H7 (cell line): ENCODE results near the gene PSTPIP2. TPM values are rescaled to one million over a fixed set of nuclear protein-coding genes. Genes with fewer than 3 reads are reported as not detected.

Experiments
- DNase-seq: peaks from one replicate; pipeline ENCODE4 v3.0.0; 2012
- H3K27me3 ChIP-seq: 2 replicates; pipeline ENCODE4 v1.6.0; 2011; ENCODE audit warnings: mild to moderate bottlenecking, low read length; ENCODE audit not compliant: control insufficient read depth, insufficient read depth
- H3K36me3 ChIP-seq: replicated peaks from 2 replicates; pipeline ENCODE4 v1.5.1; 2011; ENCODE audit warnings: low read length; ENCODE audit not compliant: control insufficient read depth, insufficient read depth
- H3K4me3 ChIP-seq: 2 replicates; pipeline ENCODE4 v1.5.1; 2011; ENCODE audit warnings: low read depth, mild to moderate bottlenecking, control low read depth, low read length, moderate library complexity; ENCODE audit not compliant: insufficient read depth
- total RNA-seq: library from RNA; depleted of rRNA; stranded (reverse); fragments of >200 nt; shearing (Covaris generic); gene quantifications from 2 replicates; pipeline ENCODE4 v1.2.3, GENCODE V29; 2014

The PSTPIP2 gene
- total RNA-seq, 1 experiment from 2014 or later = 0.42 TPM

DNA sequence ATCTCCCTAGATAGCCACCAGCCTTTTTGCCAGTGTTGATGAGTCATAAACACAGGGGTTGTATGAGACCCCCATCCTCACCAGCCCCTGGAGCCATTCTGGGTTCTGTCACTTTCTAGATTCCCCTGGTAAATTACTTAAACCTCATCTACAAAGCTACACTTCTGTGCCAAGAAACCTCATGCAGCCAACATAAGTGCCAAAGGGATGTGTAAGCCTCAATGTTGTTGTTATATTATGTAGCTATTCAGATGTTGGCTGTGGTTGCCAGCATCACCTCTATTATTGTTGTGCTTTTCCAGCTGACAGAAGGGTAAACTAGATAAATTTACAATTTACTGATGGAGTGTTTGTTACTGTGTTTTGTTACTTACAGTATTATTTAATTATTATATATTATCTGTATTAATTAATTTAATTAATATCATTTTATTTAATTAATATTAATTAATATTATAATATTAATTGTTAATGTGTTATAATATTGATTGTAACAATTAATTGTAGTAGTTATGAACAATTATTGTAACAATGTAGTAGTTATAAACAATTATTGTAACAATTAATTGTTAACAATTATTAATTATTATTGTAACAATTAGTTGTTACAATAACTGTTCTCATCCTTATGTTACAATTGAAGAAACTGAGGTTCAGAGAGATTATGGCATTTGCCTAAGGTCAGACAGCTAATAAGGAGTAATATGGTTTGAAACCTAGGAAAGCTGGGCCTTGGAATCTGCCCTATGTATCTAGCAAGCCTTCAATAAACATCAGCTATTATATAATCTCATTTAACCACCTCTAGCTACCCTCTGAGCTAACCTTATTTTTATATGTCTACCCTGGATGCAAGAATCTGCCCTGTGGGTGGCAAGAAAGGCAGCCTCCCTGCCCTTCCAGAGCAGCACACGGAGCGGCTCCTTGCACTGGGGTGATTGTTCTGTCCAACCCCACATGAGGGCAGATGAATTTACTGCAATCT lies 36.1 kb downstream of the PSTPIP2 start:
- H3K4me3 ChIP-seq = no peak overlapping the region
- DNase-seq = no peak
- H3K36me3 ChIP-seq = no peaks in the 10 kb centered on the region
- no peaks in the 10 kb centered on the region; the same call in 1 of the 2 replicates for H3K27me3 ChIP-seq

DNA sequence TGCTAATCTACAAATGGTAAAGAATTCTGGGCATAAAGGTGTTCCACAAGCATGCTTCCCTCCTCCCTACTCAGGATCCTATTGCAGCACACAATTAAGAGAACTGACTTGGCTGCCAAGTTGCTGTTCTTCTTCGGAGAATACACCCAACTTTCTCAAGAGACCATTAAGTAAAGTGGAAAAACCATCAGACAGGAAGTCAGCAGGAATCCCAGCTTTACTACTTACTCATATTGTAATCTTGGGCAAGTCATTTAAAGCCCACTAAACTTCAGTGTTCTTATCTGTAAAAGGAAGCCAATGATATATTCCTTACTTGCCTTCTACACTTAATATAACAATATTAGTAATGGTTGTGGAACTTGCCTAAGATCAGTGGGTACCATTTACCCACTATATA lies 37.8 kb downstream of the PSTPIP2 start:
- H3K4me3 ChIP-seq = no peak overlapping the region
- no peaks in the 10 kb centered on the region for H3K36me3 ChIP-seq
- peaks cover 5% of the 10 kb centered on the region for H3K27me3 ChIP-seq
- DNase-seq = no peak

DNA sequence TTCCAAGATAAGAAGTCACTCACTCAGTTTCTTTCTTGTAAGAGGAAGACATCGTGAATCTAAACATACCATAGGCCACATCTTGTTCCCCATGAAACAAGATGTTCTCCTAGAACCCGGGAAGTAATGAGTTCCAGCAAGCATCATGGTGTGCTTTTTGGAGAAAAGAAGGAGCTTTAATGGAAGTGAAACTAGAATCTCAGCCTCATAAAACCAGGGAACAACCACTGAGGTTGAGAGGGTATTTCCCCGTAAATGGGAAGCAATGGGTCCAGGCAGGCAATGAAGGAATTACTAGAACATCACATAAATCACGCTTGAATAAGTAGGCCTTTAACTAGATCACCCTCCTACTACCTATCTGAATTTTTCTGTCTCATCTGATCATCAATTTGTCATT lies 40.3 kb downstream of the PSTPIP2 start:
- Histone ChIP-seq H3K36me3 (no peaks in the 10 kb centered on the region), H3K27me3 (peaks cover 17% of the 10 kb centered on the region), H3K4me3 (no peak overlapping the region)
- DNase-seq = no peak

DNA sequence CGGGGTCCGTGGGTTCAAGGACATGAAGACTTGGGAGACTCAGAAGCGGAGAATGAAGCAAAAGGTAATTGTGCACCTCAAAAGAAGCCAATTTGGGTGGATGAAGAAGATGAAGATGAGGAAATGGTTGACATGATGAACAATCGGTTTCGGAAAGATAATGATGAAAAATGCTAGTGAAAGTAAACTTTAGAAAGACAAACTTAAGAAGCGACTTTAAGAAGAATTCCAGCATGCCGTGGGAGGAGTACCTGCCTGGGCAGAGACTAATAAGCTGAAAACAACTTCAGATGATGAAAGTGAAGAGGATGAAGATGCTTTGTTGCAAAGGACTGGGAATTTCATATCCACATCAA lies 43.5 kb downstream of the PSTPIP2 start:
- no peak for DNase-seq
- no peaks in the 10 kb centered on the region for H3K36me3 ChIP-seq
- peak overlapping the region; percentile 38 for H3K4me3 ChIP-seq
- H3K27me3 ChIP-seq = peaks cover 17% of the 10 kb centered on the region

DNA sequence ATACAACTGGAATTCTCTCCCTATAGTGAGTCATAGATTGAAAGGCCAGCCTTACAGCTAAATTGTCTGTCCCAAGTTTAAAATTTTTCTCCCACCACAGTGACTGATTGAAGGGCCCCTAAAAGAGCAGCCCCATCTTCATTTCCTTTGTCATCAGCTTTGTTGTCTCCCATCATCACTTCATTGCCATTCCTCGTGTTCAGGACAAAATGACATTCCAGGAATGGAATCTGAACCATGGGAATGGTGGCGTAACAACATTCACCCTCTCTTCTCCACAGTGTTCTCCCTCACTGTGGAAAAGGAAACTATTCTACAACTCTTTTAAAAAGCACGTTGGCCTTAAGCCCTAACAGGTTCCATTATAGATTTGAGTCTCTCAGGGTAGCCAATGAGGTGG lies 52.1 kb downstream of the PSTPIP2 start:
- Histone ChIP-seq H3K36me3 (no peaks in the 10 kb centered on the region), H3K4me3 (no peak overlapping the region), H3K27me3 (no peaks in the 10 kb centered on the region)
- no peak for DNase-seq

DNA sequence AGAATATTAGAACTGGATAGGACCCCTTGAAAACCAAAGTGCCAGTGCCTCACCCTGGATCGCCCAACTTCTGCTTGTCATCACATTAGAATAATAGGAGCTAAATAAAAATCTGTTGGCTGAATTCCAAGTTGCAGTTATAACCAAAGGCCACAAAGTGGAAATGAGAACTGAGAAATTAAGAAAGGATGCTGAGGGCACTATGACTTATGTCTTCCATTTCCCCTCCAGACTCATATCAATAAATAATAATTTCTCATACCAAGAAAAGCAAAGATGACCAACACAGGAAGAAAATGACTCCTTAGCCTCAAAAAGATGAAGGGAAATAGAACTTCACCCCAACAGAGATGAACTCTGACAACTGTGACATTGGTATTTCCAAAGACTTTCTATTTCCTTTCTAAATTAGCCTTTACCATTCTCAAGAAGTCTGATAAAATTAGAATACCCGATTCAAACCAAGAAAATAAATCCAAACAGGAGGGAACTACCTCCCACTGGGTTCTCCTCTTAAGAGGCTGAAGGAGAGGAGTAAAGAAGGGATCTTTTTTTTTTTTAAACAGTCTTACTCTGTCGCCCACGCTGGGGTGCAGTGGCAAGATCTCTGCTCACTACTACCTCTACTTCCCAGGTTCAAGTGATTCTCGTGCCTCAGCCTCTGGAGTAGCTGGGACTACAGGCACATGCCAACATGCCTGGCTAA lies 58.4 kb downstream of the PSTPIP2 start:
- DNase-seq = no peak
- H3K27me3 ChIP-seq = no peaks in the 10 kb centered on the region
- H3K4me3 ChIP-seq = no peak overlapping the region
- no peaks in the 10 kb centered on the region for H3K36me3 ChIP-seq

DNA sequence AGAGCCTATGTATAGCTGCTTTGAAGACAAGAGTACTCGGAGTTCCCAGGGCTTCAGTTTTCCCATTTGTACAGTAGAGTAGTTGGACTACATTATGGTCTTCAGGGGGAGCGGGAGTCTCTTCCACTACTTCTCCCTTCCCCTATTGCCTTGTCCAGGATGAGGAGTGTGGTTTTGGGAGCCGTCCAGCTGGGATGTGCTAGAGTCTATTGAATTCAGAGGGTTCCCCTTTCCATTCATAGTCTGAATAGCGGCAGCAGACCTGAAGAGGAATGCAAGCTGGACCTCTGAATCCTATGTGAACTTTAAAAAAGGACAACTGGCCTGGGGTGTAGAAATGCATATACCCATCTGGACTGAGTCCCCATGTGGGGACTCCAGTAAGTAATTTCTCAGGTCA lies 61.4 kb downstream of the PSTPIP2 start:
- no peak overlapping the region for H3K4me3 ChIP-seq
- H3K36me3 ChIP-seq = no peaks in the 10 kb centered on the region
- DNase-seq = no peak
- no peaks in the 10 kb centered on the region for H3K27me3 ChIP-seq

DNA sequence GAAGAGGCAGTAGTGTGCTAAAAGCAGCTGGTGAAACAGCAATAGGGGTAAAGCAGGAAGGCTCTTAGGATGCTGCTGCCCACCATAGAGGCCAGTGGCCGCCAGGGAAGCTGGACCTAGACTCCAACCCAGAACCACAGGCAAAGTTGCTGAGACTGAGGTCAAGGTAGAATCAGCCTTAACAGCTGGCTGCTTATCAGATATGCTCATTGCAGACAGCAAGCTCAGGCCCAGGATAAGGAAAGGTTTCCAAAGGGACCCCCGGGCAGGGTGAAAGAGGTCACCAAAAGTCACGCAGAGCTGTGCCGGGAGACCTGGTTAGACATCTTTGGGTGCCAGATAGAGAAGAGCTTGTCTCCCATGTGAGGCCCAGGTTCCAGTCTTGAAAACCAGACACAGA lies 62.0 kb downstream of the PSTPIP2 start:
- no peak for DNase-seq
- Histone ChIP-seq H3K4me3 (no peak overlapping the region), H3K36me3 (no peaks in the 10 kb centered on the region), H3K27me3 (no peaks in the 10 kb centered on the region)

DNA sequence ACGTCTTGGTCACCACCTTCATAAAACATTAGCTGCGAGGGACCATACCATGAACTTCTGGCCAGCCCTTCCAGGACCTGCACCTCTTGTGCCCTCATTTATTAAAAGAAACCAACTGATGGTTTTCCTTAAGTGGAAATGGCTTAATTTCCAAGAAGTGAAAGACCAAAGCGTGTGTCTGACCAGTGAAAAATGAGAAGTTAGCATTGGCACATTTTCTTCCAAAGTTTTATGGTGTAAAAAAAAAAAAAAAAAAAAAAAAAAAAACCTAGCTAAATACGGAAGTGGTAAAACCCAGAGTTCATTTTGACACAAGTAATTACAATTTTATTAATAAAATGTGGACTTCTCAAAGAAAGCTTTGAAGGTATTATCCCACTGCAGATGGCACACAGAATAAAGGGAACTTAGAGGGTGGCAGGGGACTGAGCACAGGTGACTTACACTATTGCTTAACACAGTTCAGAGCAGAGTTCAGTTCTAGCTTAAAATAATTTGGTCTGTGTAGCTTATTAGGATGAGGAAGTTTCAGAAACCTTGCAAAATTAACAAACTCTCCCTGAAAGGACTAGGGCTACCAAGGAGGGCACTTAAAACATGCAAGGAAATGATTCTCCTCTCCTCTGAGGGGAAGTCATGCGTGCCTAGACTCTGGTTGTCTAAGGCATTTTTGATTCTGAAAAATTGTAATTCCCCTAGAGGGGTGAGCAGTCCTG lies 62.8 kb downstream of the PSTPIP2 start:
- Histone ChIP-seq H3K27me3 (no peaks in the 10 kb centered on the region), H3K4me3 (no peak overlapping the region), H3K36me3 (no peaks in the 10 kb centered on the region)
- no peak for DNase-seq

DNA sequence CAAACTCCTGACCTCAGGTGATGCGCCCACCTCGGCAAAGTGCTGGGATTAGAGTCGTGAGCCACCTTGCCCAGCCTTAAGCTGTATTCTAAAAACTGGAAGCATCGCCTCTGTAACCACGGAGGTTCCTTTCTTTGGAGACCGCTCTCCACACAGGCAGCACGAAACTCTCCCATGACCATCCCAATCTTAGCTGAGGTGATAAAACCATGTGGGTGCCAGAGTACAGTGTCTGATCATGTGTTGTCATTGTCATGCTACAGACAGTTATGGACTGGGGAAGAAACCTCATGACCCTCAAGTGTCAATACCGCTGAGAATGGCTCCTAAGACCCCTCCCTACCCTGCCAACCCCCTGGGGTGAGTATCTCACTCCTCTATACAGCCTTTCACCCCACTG lies 63.5 kb downstream of the PSTPIP2 start:
- H3K4me3 ChIP-seq = no peak overlapping the region
- no peak for DNase-seq
- no peaks in the 10 kb centered on the region for H3K36me3 ChIP-seq
- no peaks in the 10 kb centered on the region for H3K27me3 ChIP-seq

DNA sequence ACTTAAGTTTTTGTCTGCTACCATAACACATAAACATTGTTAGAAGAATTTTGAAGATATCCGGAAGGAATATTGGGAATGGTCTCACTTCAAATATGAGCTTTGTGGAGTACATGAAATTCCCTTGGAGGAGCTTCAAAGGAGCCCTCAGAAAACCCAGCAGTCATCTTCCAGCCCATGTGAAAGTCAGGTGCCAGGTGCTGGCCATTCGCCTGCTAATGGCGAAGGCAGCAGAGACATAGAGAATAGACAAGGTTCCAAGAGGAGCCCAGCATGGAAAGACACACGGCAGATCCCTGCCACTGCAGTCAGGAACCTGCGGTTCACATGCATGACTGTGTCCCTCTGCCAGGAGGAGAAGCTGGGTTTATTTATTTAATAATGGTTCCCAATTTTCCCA lies 64.9 kb downstream of the PSTPIP2 start:
- no peaks in the 10 kb centered on the region for H3K36me3 ChIP-seq
- H3K27me3 ChIP-seq = no peaks in the 10 kb centered on the region
- no peak for DNase-seq
- no peak overlapping the region for H3K4me3 ChIP-seq

DNA sequence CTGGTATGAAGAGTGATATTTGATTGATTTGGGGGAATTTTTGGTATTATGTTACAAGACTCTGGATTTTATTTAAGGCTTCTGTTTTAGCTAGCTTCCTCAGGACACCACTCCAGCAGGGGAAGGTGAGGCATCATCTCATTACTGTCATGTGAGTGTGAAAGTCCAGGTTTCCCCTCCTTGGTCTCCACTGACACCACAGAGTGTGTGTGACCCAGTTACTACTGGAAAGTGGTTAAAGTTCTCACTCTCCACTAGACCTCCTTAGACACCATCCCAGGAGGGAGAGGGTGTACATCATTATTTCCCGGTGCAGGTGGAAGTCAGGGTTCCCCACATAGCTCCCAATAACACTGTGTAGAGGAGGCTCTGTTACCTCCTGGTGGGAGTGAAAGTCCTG lies 69.1 kb downstream of the PSTPIP2 start:
- Histone ChIP-seq H3K36me3 (no peaks in the 10 kb centered on the region), H3K27me3 (no peaks in the 10 kb centered on the region), H3K4me3 (no peak overlapping the region)
- DNase-seq = no peak

DNA sequence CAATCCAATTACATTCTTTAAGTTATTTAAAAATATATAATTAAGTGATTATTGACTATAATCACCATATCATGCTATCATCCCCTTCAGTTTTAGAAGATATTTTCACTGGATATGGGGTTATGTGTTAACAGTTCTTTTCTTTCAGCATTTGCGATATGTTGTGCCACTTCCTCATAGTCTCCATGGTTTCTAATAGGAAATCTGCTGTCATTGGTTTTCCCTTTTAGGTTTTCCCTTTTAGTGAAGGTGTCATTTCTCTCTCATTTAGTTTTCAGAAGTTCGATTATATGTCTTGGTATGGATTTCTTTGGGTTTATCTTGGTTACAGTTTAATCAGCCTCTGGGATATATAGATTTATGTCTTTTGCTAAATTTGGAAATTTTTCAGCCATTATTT lies 70.2 kb downstream of the PSTPIP2 start:
- Histone ChIP-seq H3K27me3 (no peaks in the 10 kb centered on the region), H3K4me3 (no peak overlapping the region), H3K36me3 (no peaks in the 10 kb centered on the region)
- no peak for DNase-seq

DNA sequence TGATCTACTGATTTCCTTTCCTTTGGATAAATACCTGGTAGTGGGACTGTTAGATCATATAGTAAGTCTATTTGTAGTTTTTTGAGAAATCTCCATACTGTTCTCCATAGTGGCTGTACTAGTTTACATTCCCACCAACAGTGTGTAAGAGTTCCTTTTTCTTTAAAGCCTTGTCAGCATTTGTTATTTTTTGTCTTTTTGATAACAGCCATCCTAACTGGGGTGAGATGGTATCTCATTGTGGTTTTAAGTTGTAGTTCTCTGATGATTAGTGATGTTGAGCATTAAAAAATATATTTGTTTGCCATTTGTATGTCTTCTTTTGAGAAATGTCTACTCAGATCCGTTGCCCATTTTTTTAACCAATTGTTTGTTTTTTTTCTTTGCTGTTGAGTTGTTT lies 71.0 kb downstream of the PSTPIP2 start:
- Histone ChIP-seq H3K27me3 (no peaks in the 10 kb centered on the region), H3K4me3 (no peak overlapping the region), H3K36me3 (no peaks in the 10 kb centered on the region)
- DNase-seq = no peak

DNA sequence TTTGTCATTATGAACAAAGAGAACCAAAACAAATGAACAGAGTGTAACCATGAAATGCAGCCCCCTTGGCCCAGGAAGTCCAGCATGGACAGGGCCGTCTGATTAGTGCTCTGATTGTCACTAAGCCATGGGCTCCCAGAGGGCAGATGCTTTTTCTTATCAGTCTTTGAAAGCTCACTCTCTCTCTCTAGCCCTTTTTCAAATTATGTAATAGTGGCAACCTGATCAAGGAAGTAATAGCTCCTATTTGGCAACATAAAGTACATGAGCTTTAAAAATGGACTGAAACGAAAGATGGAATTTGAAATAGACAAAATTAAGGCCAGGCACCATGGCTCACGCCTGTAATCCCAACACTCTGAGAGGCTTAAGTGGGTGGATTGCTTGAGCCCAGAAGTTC lies 72.5 kb downstream of the PSTPIP2 start:
- H3K36me3 ChIP-seq = no peaks in the 10 kb centered on the region
- DNase-seq = no peak
- no peaks in the 10 kb centered on the region for H3K27me3 ChIP-seq
- H3K4me3 ChIP-seq = no peak overlapping the region
